22Rv1 (cell line): Measurements from ENCODE around the gene ENOX2.

Experiments used
- H3K27ac ChIP-seq: fragments of 450-650 bp; 2 replicates; pipeline ENCODE4 v1.5.1; 2017
- CTCF ChIP-seq: fragments of 450-650 bp; IDR thresholded peaks from 2 replicates; pipeline ENCODE4 v1.5.1; 2017; ENCODE audit warnings: mild to moderate bottlenecking
- ZFX ChIP-seq: fragments of 450-650 bp; IDR thresholded peaks from 2 replicates; pipeline ENCODE4 v1.6.1; 2017; ENCODE audit warnings: antibody characterized with exemption, borderline replicate concordance

ENOX2 gene

GRCh38 chrX:130848763-130849162 lies 54.2 kb downstream of the ENOX2 start:
- no peak overlapping the region for H3K27ac ChIP-seq
- TF ChIP-seq ZFX (no peak), CTCF (no peak)

- no peak for TF ChIP-seq CTCF
- TF ChIP-seq ZFX, result no peak
- no peak overlapping the region for H3K27ac ChIP-seq
These were observed 56.3 kb downstream of the ENOX2 start for GRCh38 chrX:130846746-130847145.

GRCh38 chrX:130841776-130842175 lies 61.2 kb downstream of the ENOX2 start:
- no peak overlapping the region for H3K27ac ChIP-seq
- TF ChIP-seq ZFX, result no peak
- no peak for TF ChIP-seq CTCF

GRCh38 chrX:130840345-130840744 lies 62.7 kb downstream of the ENOX2 start:
- TF ChIP-seq CTCF (no peak), ZFX (no peak)
- no peak overlapping the region for H3K27ac ChIP-seq

GRCh38 chrX:130836447-130836846 lies 66.6 kb downstream of the ENOX2 start:
- no peak overlapping the region for H3K27ac ChIP-seq
- TF ChIP-seq CTCF, result no peak
- TF ChIP-seq ZFX, result no peak

GRCh38 chrX:130834830-130835229 lies 68.2 kb downstream of the ENOX2 start:
- no peak overlapping the region for H3K27ac ChIP-seq
- no peak for TF ChIP-seq ZFX
- no peak for TF ChIP-seq CTCF

- TF ChIP-seq ZFX, result no peak
- no peak for TF ChIP-seq CTCF
- no peak overlapping the region for H3K27ac ChIP-seq
These were observed 68.9 kb downstream of the ENOX2 start for GRCh38 chrX:130834149-130834548.
